HG03097 (cell line): Measurements from ENCODE around the gene SLC12A3.
A peak's percentile ranks its signal among the peaks of the same experiment; 100 is the strongest.

ENCODE experiments used
- ATAC-seq: cut with Tn5 transposase; IDR thresholded peaks from one replicate; pipeline ENCODE4 v1.9.1; 2021; ENCODE audit not compliant: unreplicated experiment, low FRiP score

SLC12A3 gene

DNA sequence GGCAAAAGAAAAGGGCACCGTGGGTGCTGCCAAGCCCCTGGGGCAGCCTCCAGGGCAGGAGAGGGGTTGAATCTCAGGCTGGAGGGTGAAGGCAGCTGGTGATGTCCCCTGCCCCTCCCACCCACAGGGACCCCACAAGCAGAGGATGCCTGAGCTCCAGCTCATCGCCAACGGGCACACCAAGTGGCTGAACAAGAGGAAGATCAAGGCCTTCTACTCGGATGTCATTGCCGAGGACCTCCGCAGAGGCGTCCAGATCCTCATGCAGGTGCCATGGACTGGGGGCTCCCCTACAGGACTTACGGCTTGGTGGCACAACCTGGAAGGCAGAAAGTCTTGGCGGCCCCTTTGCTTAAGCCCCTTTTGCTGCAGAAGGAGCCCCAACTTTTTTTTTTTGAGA lies 21.8 kb downstream of the SLC12A3 start:
- ATAC-seq: no peak

DNA sequence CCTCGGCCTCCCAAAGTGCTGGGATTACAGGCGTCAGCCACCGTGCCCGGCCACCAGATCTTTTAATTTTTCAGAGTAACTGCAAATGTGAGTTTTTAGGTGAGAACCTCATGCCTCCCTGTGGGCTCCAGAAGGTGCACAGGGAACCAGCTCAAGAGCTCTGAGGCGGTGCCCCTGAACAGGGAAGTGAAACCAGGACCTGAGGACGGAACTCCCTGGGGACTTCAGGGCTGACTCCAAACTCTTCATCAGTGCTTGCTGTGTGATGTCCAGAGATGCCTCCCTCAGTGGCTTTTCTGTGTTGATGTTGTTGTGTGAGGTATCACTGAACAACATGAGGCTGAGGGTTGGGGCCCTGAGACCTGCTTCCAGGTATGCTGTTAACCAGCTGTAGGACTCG lies 23.8 kb downstream of the SLC12A3 start:
- ATAC-seq: no peak

DNA sequence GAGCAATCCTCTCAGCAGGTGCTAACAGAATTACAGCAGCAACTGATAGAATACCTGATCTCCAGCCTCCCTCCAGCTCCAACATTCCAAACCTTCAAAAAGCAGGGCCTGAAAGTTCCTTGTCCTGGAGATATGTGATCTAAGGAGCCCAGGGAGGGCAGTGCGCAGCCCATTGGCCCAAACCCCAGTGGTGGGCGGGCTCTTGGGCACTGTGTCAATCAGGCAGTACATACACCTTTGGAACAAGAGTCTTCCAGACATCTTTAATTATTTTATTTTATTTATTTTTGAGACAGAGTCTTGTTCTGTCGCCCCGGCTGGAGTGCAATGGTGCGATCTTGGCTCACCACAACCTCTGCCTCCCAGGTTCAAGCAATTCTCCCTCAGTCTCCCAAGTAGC lies 24.2 kb downstream of the SLC12A3 start:
- ATAC-seq: no peak

DNA sequence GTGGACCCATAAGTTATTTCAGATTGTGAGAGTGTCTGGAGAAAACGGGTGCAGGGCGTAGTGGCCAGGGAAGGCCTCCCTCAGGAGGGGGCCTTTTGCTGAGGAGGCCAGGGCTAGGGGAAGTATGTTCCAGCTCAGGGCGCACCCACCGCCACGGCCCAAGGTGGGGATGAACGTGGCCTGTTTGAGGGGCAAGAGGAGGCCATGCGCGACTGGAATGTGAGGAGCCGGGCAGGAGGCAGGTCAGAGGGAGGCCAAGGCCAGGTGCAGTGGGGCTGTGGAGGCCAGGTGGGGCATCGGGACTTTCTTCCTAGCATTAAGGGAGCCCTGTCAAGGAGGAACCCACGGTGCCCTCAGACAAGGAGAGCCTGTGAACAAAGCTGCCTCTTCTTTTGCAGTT lies 26.7 kb downstream of the SLC12A3 start:
- no peak for ATAC-seq

DNA sequence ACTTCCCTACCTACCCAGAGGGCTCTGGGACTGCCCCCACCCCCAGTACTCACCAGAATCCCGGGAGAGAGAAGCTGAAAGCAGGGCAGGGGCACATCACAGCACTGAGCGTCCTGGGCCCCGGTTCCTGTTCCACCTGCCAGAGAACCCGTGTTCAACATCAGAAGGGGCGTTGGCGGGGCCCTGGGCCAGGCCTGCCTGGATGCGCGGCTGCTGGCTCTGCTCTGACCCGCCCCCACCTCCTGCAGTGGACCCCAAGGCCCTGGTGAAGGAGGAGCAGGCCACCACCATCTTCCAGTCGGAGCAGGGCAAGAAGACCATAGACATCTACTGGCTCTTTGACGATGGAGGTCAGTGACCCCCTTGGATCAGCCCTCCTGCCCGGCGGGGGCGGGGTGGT lies 27.7 kb downstream of the SLC12A3 start:
- ATAC-seq: no peak

DNA sequence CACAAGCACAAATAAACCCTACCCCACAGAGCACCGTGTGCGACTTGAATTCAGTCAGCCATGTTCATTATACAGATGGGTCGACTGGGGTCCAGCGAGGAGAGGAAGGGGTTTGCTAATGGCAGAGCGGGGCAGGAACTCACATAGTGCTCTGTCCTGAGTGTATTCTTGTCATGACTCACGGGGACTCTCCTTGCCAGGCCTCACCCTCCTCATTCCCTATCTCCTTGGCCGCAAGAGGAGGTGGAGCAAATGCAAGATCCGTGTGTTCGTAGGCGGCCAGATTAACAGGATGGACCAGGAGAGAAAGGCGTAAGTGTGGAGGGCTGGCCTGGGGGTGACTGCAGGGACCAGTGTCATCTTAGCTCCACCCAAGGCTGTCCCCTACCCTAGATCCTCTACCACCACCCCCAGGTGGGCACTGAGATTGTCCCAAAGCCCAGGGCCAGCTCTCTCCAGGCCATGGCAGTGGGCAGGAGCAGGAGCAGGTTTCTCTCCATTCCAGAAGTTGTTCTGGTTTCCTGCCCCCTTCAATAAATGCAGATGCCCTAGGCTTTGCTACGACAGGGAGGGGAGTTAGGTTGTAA lies 29.4 kb downstream of the SLC12A3 start:
- ATAC-seq: no peak

DNA sequence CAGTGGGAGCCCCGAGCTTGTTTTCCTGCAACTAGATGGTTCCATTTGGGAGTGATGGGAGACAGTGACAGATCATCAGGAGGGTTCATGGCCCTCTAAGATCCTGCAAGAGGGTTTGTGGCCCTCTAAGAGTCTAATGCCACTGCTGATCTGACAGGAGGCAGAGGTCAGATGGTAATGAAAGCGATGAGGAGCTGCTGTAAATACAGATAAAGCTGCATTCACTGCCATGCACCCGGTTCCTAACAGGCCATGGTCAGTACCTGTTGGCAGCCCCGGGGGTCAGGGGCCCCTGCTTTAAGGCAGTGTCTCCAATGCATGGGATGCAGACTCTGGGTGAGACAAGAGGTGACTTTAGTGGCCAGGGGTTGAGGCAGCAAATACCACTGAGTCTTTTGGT lies 30.8 kb downstream of the SLC12A3 start:
- ATAC-seq: no peak

DNA sequence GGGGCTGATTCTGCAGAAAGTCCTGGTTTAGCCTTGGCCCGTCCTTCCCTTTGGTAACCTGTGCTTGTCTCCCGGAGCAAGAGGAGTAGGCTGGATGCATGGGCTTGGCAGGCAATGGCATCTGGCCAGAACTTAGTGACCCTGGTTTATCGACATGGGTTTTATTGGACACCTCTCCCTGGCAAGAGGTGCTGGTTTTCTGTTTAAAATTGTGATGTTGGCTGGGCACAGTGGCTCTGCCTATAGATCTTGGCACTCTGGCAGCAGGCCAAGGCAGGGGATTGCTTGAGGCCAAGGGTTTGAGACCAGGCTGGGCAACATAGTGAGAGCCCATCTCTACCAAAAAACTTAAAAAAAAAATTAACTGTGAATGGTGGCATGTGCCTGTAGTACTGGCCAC lies 31.2 kb downstream of the SLC12A3 start:
- ATAC-seq: no peak

DNA sequence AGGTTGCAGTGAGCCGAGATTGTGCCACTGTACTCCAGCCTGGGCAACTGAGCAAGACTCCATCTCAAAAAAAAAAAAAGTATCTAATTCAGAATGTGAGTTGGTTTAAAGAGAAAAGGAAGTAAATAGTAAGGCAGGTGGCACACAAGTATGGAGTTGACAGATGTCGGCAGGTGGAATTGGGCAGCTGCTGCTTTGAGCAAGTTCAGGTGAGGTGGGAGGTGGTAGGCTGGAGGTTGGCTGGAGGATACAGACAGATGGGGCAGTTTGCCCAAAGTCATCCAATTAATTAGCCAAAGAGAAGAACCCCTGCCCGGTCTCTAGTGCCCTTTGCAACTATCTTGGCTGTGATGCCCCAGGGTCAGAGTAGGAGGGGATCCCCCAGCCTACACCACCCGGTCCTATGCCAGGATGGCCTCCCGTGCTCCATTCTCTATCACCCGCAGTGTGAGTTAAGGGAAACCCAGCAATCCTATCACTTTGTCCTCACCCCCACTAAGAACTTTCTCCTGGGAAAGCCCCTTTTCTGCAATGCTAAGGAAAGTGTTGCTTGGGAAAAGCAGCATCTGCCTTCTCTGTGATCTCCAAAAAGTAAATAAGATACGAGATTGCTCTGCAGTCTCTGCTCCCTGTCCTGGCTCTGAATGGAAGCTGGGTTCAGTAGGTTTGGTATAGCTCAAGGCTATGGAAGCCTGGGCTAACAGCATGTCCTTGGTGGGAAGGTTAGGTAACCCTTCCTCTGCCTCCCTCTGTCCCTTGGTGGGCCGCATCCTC lies 32.2 kb downstream of the SLC12A3 start:
- ATAC-seq: no peak

DNA sequence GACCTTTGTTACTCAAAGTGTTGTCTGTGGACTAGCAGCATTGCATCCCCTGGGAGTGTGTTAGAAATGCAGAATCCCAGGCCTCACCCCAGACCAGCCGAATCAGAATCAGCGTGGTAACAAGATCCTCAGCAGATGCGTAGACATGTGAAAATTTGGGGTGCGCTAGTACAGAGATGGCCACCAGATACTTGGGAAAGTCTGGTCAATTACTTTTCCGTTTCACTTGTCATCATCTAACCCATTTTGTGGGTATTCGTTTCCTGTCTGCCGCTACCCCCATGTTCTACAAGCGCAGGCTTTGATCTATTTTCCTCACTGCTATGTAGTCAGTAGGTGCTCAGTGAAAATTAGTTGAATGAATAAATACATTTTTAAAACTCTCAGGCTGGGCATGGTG lies 33.8 kb downstream of the SLC12A3 start:
- no peak for ATAC-seq

DNA sequence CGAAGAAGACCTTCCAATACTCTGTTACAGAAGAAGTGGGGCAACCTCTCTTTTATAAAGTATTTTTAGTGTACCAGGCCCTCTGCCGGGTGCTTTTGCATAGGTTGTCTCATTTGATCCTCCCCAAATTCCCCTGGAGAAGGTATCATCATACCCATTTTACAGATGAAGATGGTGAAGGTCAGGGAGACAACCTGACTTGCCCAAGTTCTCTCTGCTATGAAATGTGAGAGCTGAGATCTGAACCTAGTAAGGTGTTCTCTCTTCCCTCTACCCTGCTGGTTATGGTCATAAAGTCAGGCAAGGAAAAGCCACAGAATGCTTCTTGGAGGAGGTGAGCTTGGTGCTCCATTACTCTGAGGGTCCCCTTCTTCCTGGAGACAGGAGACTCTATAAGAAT lies 38.9 kb downstream of the SLC12A3 start:
- ATAC-seq: no peak

DNA sequence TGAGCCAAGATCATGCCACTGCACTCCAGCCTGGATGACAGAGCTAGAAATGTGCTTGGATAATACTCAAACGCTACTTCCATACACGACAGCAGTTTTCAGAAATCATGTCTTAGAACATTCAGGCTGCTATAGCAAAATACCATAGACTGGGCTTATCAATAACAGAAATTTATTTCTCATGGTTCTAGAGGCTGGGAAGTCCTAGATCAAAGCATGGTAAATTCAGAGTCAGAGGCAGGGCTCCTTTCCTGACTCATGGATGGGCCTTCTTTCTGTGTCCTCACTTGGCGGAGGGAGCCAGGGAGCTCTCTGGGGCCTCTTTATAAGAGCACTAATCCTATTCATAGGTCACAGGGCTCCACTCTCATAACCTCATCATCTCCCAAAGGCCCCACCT lies 42.4 kb downstream of the SLC12A3 start:
- ATAC-seq: no peak

DNA sequence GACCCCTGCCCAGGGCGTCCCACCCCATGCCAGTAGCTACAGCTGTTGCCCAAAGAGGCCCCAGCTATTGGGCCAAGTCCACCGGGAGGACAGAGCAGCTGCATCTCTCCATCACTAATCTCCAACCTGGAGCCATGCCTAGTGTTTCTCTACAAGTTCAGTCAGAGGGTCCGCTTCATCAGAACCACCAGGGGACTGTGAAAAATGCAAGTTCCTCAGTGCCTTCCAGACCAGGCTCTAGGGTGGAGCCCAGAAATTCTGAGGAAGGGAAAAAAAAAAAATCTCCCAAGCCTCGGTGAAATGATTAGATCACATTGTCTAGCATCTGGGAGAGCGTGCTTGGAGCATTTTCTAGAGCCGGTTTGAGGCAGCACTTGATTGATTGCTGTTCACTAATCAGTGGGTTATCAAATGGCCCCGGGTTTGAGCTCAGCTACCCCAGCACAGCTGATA lies 44.5 kb downstream of the SLC12A3 start:
- no peak for ATAC-seq

DNA sequence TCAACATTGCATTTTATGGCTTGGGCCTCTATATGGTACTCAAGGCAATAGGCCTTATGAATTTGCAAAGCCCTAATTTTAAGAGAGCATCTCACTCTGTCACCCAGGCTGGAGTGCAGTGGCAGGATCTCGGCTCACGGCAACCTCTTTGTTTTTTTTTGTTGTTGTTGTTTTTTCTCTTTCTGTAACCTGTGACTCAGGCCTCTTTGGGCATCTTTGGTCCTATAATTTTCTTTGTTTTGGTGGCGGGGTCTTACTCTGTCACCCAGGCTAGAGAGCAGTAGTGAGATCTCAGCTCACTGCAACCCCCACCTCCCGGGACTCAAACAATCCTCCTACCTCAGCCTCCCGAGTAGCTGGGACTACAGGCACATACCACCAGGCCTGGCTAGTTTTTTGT lies 45.1 kb downstream of the SLC12A3 start:
- no peak for ATAC-seq

DNA sequence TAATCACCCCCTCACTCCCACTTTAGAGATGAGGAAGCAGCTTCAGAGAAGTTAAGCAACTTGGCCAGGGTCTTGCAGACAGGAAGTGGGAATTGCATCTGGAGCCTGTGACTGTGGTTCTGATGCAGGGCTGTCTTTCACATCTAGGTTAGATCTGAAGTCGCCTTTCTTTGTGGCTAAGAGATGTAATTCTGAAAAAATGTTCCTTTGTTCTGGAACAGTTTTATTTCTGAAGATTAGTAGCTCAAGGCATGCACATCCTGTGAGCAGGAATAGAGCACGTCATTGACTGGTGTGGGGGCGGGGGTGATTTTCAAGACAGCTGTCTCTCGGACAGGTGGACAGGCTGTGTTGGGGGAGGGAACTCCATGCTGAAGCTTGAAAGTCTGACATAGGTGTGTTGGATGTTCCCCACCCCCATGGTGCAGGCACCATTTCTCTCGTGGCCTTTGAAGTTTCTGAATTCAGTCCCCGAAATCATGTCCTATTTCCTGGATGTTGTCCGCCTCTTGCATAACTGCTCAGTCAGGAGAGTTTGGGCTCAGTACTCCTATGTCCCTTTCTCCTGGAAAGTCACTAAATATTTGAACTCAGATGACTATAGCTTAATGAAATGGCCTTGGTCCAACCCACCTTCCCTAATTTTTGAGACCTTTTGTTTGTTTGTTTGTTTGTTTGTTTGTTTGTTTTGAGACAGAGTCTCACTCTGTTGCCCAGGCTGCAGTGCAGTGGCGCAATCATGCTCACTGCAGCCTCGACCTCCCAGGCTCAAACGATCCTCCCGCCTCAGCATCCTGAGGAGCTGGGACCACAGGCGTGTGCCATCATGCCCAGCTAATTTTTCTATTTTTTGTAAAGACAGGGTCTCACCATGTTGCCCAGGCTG lies 45.9 kb downstream of the SLC12A3 start:
- no peak for ATAC-seq

DNA sequence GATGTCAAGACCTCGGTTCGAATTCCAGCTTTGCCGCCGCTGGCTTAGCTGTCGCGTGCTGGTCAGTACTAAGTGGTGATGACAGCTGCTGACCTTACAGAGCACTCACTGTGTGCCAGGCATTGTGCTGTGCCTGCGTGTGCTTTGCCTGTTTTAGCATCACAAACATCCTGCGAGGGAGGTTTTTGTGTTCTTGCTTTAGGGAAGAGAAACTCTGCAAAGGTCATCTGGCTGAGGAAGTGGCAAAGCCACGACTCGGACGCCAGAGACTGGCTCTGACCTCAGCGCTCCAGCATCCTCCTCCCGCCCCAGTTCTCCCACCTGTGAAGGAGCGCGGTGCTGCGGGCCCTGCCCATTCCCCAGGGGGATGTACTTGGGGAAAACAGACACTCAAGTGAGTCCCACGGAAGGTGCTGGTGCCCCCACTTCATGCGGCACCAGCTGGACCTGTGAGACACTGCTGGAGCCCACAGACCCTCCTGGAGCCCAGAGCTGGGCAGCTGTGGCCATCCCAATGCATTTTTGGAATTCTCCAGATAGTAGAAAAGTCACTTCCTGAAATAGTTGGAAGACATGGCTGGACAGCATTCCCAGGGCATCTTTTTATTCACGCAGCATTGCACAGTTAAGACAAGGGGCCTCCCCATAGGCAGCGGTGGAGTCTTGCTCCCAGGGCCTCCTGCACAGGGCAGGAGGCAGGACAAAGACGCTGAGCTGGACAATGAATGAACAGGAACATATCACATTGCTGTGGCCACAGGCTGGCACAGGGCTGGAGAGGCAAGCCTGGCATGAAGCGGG lies 47.0 kb downstream of the SLC12A3 start:
- ATAC-seq: peak; percentile 48

DNA sequence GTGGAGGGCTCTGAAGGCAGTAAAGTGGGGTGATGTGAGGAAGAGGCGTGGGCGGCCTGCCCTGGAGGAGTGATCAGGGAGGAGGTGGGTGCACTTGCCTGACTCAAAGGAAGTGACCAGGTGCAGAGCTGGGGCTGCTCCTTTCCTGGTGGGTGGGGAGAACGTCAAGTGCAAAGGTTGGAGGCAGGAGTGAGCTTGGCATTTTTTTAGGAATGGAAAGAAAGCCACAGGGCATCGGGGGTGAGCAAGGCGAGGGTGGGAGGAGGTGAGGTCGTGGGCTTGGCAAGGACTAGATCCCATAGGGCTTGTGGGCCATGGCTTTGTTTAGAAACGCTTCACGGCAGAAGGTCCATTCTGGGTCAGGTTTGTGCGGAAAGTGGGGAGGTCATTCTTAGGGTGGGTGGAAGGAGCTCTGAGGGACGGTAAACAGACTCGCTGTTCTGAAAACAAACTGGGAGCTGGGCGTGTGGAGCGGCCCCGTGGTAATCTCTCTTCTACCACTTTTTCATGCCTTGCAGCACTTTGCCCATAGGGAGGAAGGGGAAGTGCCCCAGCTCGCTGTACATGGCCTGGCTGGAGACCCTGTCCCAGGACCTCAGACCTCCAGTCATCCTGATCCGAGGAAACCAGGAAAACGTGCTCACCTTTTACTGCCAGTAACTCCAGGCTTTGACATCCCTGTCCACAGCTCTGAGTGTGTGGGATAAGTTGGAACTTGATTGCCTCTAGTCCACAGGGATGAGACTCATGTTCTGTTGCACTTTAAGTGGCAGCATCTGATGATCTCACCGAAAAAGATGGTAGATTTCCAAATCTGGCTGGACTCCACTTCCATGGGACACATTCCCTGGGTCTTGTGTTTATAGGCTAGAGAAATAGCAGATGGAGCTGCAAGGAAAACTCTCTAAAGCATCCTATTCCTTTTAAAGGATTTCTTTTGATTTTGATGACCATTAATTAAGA lies 48.0 kb downstream of the SLC12A3 start:
- ATAC-seq: no peak

DNA sequence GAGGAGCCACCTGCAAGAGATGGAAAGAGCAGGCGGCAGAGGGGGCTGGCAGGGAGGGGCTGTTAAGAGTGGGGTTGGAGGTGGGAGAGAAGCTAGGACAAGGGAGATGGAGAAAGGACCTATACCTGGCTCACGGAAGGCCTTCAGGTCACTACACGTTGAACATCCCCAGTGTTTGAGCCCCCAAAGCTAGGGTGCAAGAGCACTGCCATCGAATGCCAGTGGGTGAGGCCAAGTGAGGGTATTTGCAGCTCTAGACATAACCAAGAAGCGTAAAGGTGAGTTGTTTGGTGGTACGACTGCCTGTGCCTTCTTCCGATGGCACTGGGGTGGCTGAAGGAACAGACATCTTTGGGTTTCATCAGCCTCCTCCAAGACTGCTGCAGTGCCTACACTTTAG lies 49.9 kb downstream of the SLC12A3 start:
- ATAC-seq: no peak

DNA sequence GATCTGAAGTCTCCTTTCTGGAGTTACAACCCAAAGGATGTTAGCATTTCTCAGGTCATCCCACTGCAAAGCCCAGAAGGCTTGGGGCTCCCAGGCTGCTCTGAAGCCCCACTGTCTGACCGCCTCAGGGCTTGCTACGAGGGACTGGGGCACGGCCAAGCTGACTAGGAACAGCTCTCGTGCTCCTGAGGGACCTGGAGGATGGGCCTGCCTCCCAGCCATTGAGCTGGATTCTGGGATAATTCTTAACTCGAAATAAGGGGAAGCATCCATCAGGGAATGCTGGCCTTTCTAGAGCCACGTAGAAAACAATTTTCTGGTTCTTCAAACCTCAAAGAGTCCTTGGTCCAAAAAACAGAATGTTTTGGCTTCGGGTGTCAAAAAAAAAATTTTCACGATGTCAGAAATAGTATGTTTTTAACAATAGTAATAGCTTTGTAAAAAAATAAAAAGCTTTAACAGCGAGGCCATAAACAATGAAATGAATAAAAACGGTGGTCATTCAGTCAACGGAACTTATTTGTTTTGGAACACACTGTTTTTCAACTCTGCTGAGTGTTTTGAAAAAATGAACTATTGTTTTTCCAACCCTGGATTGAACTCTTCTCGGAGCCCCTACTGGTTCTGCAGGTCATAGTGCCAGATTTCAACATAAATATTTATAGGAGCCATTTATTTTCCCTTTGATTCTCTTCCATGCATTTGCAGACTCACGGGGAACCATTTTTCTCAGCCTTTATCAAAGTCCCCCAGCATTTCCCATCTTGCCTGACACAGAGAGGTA lies 50.5 kb downstream of the SLC12A3 start:
- ATAC-seq: no peak
